Measurements from ENCODE around the gene HHEX. TPM values are rescaled to one million over a fixed set of nuclear protein-coding genes. Genes with fewer than 3 reads are reported as not detected.

The HHEX gene
- total and polyA plus RNA-seq, 2 of the 8 experiments (the other 6 are each of a cell fraction or from before 2014, with no cell fraction given) = 0.56 to 1.5 TPM

DNA sequence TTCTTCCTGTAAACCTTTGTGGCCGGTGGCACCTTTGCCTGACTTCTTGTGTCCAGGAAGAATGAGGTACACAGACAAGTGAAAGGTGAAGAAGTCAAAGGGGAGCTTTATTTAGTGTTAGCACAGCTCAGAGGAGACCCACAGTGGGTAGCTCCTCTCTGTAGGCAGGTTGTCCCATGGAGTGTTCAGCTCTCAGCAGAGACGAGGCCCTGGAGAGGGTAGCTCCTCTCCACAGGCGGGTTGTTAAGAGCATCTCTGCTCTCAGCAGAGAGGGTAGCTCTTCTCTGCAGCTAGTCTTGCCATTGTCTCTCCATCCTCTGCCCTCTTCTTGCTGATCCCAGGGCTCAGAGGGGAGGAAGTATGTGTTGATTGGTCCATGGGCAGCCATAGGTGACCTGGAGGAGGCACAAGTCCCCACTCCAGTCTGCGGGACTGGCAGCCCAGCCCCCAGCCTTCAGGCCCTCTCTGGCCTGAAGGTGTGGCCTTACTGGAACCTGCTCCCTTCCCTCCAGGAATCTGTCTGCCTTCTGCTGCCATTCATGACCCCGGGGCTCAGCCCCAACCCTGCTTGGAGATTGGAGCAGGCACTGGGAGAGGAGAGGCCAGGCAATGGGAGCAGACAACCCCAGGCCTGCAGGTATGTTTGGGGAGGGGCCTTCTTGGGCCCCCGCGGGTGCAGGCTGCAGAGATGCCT lies 24.5 kb downstream of the HHEX start:
- Histone ChIP-seq H3K14ac (ENCODE audit: insufficient read length) (no peak overlapping the region), H2BK20ac (ENCODE audit: low read length) (no peak overlapping the region), H2BK120ac (replicated peaks; ENCODE audit: low read depth, low read length) (no peak overlapping the region), H3K18ac (ENCODE audit: extremely low read depth, low read length) (no peak overlapping the region), H3K27me3 (replicated peaks in 1 of 4; ENCODE audit: control insufficient read depth in 3 of 4, extremely low read depth in 1 of 4, insufficient read depth in 3 of 4, low read length in 3 of 4) (no peaks in the 10 kb centered on the region), H3K36me3 (ENCODE audit: control insufficient read depth in 2 of 4, insufficient read depth in 4 of 4, low read length in 3 of 4) (no peaks in the 10 kb centered on the region; a peak in 2 of 8 replicates), H2AK5ac (ENCODE audit: low read depth, low read length) (no peak overlapping the region), H3K4me1 (replicated peaks in 1 of 4; ENCODE audit: control insufficient read depth in 3 of 4, insufficient read depth in 4 of 4, low read length in 3 of 4) (0 out of 7 replicates have a peak, but pooled peaks cover 0 to 3% (median under 1%) of the 10 kb centered on the region in 4 experiments), H3K79me2 (ENCODE audit: control insufficient read depth in 1 of 2, insufficient read depth in 2 of 2, low read length in 2 of 2) (no peaks in the 10 kb centered on the region), H3K4me2 (ENCODE audit: insufficient read depth in 1 of 2, low read depth in 2 of 2, low read length in 2 of 2) (no peak overlapping the region), H2BK12ac (ENCODE audit: low read depth, low read length) (no peak overlapping the region), H3K9ac (replicated peaks in 1 of 4; ENCODE audit: extremely low read depth in 1 of 4, low read depth in 3 of 4, low read length in 3 of 4) (no peak overlapping the region), H3K23me2 (ENCODE audit: low read depth, low read length) (no peaks in the 10 kb centered on the region), H3K27ac (ENCODE audit: low read depth, low read length) (no peak overlapping the region), H4K91ac (replicated peaks; ENCODE audit: insufficient read length, low read length) (no peak overlapping the region), H4K8ac (ENCODE audit: extremely low read depth, insufficient read depth, low read length) (no peak overlapping the region), H4K5ac (ENCODE audit: insufficient read length, low read depth, low read length) (no peak overlapping the region), H2BK5ac (ENCODE audit: low read depth, low read length) (no peak overlapping the region), H3K9me3 (ENCODE audit: insufficient read depth in 2 of 2, low read depth in 1 of 2, low read length in 1 of 2) (peaks cover 0 to 10% of the 10 kb centered on the region in 2 experiments; a peak in 1 of 4 replicates), H3K4ac (replicated peaks; ENCODE audit: insufficient read length, low read depth, low read length) (no peak overlapping the region), H2AFZ (ENCODE audit: low read length) (no peak overlapping the region), H3K79me1 (ENCODE audit: low read depth, low read length) (no peaks in the 10 kb centered on the region), H4K20me1 (replicated peaks in 1 of 2; ENCODE audit: control insufficient read depth in 1 of 2, insufficient read depth in 2 of 2, low read length in 2 of 2) (no peaks in the 10 kb centered on the region), H3K4me3 (ENCODE audit: extremely low read depth in 1 of 4, insufficient read depth in 2 of 4, low read depth in 3 of 4, low read length in 4 of 4) (no peak overlapping the region), H3K56ac (replicated peaks; ENCODE audit: insufficient read length, low read depth, low read length) (no peak overlapping the region), H2BK15ac (ENCODE audit: low read length) (no peak overlapping the region), H3K23ac (ENCODE audit: insufficient read length) (no peak overlapping the region)
- whole genome bisulfite sequencing, 2 experiments (ENCODE audit: extremely low coverage in 1 of 2, insufficient coverage in 1 of 2, insufficient read length in 1 of 2, insufficient replicate concordance in 2 of 2, low coverage in 1 of 2, low lambda C conversion rate in 2 of 2, missing lambda C conversion rate in 1 of 2) = 95% methylated on average over 7 of the region's 7 CpGs; no CpG with 5 or more reads in 1 of the 2 experiments
- POLR2A ChIA-PET (ENCODE audit: partially characterized antibody) = no interaction called here
- FAIRE-seq = no peak
- CTCF ChIA-PET (ENCODE audit: partially characterized antibody) = interaction anchor here (0.7 to 1.0 kb wide), 2 partner anchors 15 to 20 kb away, joined by 3 read pairs; no protein-coding TSS in a partner anchor
- peak in 1 of 2 experiments; percentile 27 for DNase-seq (ENCODE audit: low read depth in 1 of 2, low spot score in 2 of 2)
- TF ChIP-seq TAF1 (IDR thresholded peaks at IDR 0.05; ENCODE audit: low read depth, low read length) (no peak), GABPA (IDR thresholded peaks at IDR 0.05; ENCODE audit: borderline replicate concordance, insufficient read depth, low read length) (no peak), KDM1A (IDR thresholded peaks at IDR 0.05; ENCODE audit: borderline replicate concordance, low read length) (no peak), BACH1 (IDR thresholded peaks at IDR 0.05; ENCODE audit: low read length) (no peak), BRCA1 (IDR thresholded peaks at IDR 0.05; ENCODE audit: low read depth, low read length) (no peak), SIN3A (conservative IDR thresholded peaks at IDR 0.05 in 1 of 2, IDR thresholded peaks at IDR 0.05 in 1 of 2; ENCODE audit: low read depth in 1 of 2, low read length in 2 of 2) (no peak), HDAC6 (IDR thresholded peaks at IDR 0.05; ENCODE audit: low read depth, low read length) (no peak), CHD1 (IDR thresholded peaks at IDR 0.05; ENCODE audit: low read depth, low read length) (no peak), POLR2A (IDR thresholded peaks at IDR 0.05; ENCODE audit: control extremely low read depth in 1 of 2, low read depth in 2 of 2, low read length in 2 of 2) (no peak), POLR2AphosphoS5 (IDR thresholded peaks at IDR 0.05; ENCODE audit: low read depth, low read length) (no peak), TEAD4 (IDR thresholded peaks at IDR 0.05; ENCODE audit: low read depth, low read length) (no peak), CTBP2 (IDR thresholded peaks at IDR 0.05; ENCODE audit: borderline replicate concordance, insufficient read depth, insufficient read length, low read length) (no peak)
- TF ChIP-seq, protein P1, sequence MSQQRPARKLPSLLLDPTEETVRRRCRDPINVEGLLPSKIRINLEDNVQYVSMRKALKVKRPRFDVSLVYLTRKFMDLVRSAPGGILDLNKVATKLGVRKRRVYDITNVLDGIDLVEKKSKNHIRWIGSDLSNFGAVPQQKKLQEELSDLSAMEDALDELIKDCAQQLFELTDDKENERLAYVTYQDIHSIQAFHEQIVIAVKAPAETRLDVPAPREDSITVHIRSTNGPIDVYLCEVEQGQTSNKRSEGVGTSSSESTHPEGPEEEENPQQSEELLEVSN (IDR thresholded peaks at IDR 0.05) = no peak

Measured in H1 (cell line).